KOPT-K1 (cell line): ENCODE results near the gene DOCK9.

Source experiments
- H3K27ac ChIP-seq: fragments of 200-600 bp; sonication (generic); 2 replicates; pipeline ENCODE4 v1.5.1; 2016; ENCODE audit warnings: antibody characterized with exemption, mild to moderate bottlenecking, low read depth, low read length; ENCODE audit not compliant: poor library complexity, severe bottlenecking
- H3K36me3 ChIP-seq: fragments of 200-600 bp; sonication (generic); 2 replicates; pipeline ENCODE4 v1.5.1; 2017; ENCODE audit warnings: antibody characterized with exemption, mild to moderate bottlenecking, low read length, moderate library complexity; ENCODE audit not compliant: insufficient read depth
- H3K9me3 ChIP-seq: fragments of 200-600 bp; sonication (generic); 2 replicates; pipeline ENCODE4 v1.5.1; 2017; ENCODE audit warnings: antibody characterized with exemption, low read length, mild to moderate bottlenecking; ENCODE audit not compliant: insufficient read depth, poor library complexity, severe bottlenecking

The DOCK9 gene

GRCh38 chr13:98844021-98844420 lies 133.8 kb downstream of the DOCK9 start:
- Histone ChIP-seq H3K27ac (no peak overlapping the region), H3K9me3 (no peaks in the 10 kb centered on the region), H3K36me3 (peaks cover 10% of the 10 kb centered on the region)

GRCh38 chr13:98843482-98843877 lies 134.4 kb downstream of the DOCK9 start:
- Histone ChIP-seq H3K9me3 (no peaks in the 10 kb centered on the region), H3K36me3 (peaks cover 10% of the 10 kb centered on the region), H3K27ac (no peak overlapping the region)

- Histone ChIP-seq H3K9me3 (no peaks in the 10 kb centered on the region), H3K27ac (no peak overlapping the region), H3K36me3 (peaks cover 10% of the 10 kb centered on the region)
Observed at GRCh38 chr13:98842858-98843481, 134.9 kb downstream of the DOCK9 start.

GRCh38 chr13:98842070-98842469 lies 135.8 kb downstream of the DOCK9 start:
- Histone ChIP-seq H3K9me3 (no peaks in the 10 kb centered on the region), H3K27ac (no peak overlapping the region), H3K36me3 (peaks cover 10% of the 10 kb centered on the region)

- no peaks in the 10 kb centered on the region for H3K9me3 ChIP-seq
- H3K27ac ChIP-seq = no peak overlapping the region
- 0 out of 2 replicates have a peak, but pooled peaks cover under 1% of the 10 kb centered on the region for H3K36me3 ChIP-seq
Observed at GRCh38 chr13:98839856-98840769, 137.8 kb downstream of the DOCK9 start.

GRCh38 chr13:98838776-98839175 lies 139.1 kb downstream of the DOCK9 start:
- Histone ChIP-seq H3K9me3 (no peaks in the 10 kb centered on the region), H3K36me3 (no peaks in the 10 kb centered on the region), H3K27ac (no peak overlapping the region)

- Histone ChIP-seq H3K27ac (no peak overlapping the region), H3K9me3 (no peaks in the 10 kb centered on the region), H3K36me3 (no peaks in the 10 kb centered on the region)
Observed at GRCh38 chr13:98837896-98838295, 140.0 kb downstream of the DOCK9 start.

GRCh38 chr13:98835156-98835555 lies 142.7 kb downstream of the DOCK9 start:
- no peak overlapping the region for H3K27ac ChIP-seq
- no peaks in the 10 kb centered on the region for H3K9me3 ChIP-seq
- no peaks in the 10 kb centered on the region; the same call in 1 of the 2 replicates for H3K36me3 ChIP-seq

GRCh38 chr13:98834254-98834960 lies 143.5 kb downstream of the DOCK9 start:
- no peak overlapping the region for H3K27ac ChIP-seq
- H3K36me3 ChIP-seq = peaks cover 3% of the 10 kb centered on the region; the same call in 1 of the 2 replicates

GRCh38 chr13:98831236-98831635 lies 146.6 kb downstream of the DOCK9 start:
- Histone ChIP-seq H3K27ac (no peak overlapping the region), H3K9me3 (no peaks in the 10 kb centered on the region), H3K36me3 (peaks cover 7% of the 10 kb centered on the region; the same call in 1 of the 2 replicates)

More at GRCh38 chr13:98834254-98834960, 143.5 kb downstream of the DOCK9 start:
- no peaks in the 10 kb centered on the region for H3K9me3 ChIP-seq

- Histone ChIP-seq H3K9me3 (no peaks in the 10 kb centered on the region), H3K27ac (no peak overlapping the region), H3K36me3 (peaks cover 7% of the 10 kb centered on the region; the same call in 1 of the 2 replicates)
Observed at GRCh38 chr13:98829541-98829940, 148.3 kb downstream of the DOCK9 start.

GRCh38 chr13:98828614-98829013 lies 149.2 kb downstream of the DOCK9 start:
- Histone ChIP-seq H3K36me3 (peaks cover 9% of the 10 kb centered on the region; the same call in 1 of the 2 replicates), H3K9me3 (no peaks in the 10 kb centered on the region), H3K27ac (no peak overlapping the region)

GRCh38 chr13:98827449-98827848 lies 150.4 kb downstream of the DOCK9 start:
- Histone ChIP-seq H3K36me3 (peaks cover 15% of the 10 kb centered on the region; the same call in 1 of the 2 replicates), H3K27ac (no peak overlapping the region), H3K9me3 (no peaks in the 10 kb centered on the region)

- H3K27ac ChIP-seq = peak overlapping the region; percentile 69
- no peaks in the 10 kb centered on the region for H3K9me3 ChIP-seq
- peaks cover 15% of the 10 kb centered on the region; the same call in 1 of the 2 replicates for H3K36me3 ChIP-seq
Observed at GRCh38 chr13:98826146-98826545, 151.7 kb downstream of the DOCK9 start.

- H3K36me3 ChIP-seq = peaks cover 15% of the 10 kb centered on the region; the same call in 1 of the 2 replicates
- H3K27ac ChIP-seq = peak overlapping the region; percentile 69
- no peaks in the 10 kb centered on the region for H3K9me3 ChIP-seq
Observed at GRCh38 chr13:98825659-98826058, 152.2 kb downstream of the DOCK9 start.
